ENCODE measurements around the gene ZFP3.

DNA sequence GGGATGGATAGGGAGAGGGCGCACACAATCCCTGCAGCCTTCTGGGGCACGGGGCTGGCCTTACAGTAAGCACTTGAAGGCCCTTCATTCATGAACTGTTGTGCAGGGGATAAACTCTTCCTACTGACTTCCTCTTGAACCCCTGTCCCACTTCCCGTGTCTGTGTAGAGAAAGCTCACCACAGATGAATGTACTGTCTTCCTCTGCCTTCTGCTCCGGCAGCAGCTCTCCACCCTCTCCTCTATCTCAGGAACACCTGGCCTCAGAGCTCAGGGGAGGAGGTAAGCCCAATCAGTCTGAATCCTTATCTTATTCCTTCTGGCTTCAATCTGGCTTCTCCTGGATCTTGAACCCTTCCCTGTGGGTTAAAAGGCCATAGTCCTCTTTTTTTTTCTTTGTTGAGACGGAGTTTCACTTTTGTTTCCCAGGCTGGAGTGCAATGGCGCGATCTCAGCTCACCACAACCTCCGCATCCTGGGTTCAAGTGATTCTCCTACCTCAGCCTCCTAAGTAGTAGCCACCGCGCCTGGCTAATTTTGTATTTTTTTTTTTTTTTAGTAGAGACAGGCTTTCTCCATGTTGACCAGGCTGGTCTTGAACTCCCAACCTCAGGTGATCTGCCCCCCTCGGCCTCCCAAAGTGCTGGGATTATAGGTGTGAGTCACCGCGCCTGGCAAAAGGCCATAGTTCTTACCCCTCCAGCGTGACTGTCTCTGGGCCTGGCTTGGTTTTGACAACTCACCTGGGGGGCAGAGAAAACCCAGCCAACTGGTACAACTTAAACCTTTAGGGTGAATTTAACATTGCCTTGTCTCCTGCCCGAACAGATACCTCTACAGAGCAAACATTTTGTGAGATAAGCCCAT, 35.9 kb upstream of the ZFP3 start:
- TF ChIP-seq, protein P1, sequence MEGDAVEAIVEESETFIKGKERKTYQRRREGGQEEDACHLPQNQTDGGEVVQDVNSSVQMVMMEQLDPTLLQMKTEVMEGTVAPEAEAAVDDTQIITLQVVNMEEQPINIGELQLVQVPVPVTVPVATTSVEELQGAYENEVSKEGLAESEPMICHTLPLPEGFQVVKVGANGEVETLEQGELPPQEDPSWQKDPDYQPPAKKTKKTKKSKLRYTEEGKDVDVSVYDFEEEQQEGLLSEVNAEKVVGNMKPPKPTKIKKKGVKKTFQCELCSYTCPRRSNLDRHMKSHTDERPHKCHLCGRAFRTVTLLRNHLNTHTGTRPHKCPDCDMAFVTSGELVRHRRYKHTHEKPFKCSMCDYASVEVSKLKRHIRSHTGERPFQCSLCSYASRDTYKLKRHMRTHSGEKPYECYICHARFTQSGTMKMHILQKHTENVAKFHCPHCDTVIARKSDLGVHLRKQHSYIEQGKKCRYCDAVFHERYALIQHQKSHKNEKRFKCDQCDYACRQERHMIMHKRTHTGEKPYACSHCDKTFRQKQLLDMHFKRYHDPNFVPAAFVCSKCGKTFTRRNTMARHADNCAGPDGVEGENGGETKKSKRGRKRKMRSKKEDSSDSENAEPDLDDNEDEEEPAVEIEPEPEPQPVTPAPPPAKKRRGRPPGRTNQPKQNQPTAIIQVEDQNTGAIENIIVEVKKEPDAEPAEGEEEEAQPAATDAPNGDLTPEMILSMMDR (IDR thresholded peaks at IDR 0.05): no peak
- TF ChIP-seq SIN3A (IDR thresholded peaks at IDR 0.05; ENCODE audit: borderline replicate concordance, low read depth, low read length) (no peak), TEAD4 (IDR thresholded peaks at IDR 0.05; ENCODE audit: borderline replicate concordance, insufficient read depth) (no peak), TAF1 (IDR thresholded peaks at IDR 0.05; ENCODE audit: borderline replicate concordance, low read depth, low read length) (no peak), EP300 (IDR thresholded peaks at IDR 0.05; ENCODE audit: borderline replicate concordance in 1 of 2, low read depth in 1 of 2, low read length in 1 of 2) (no peak), RFX5 (IDR thresholded peaks at IDR 0.05; ENCODE audit: low read length) (no peak), POLR2AphosphoS5 (IDR thresholded peaks at IDR 0.05; ENCODE audit: low read depth, low read length) (no peak), NFIC (IDR thresholded peaks at IDR 0.05; ENCODE audit: borderline replicate concordance) (no peak), EZH2phosphoT487 (IDR thresholded peaks at IDR 0.05; ENCODE audit: borderline replicate concordance, low read depth) (no peak), JUND (IDR thresholded peaks at IDR 0.05) (no peak), YY1 (IDR thresholded peaks at IDR 0.05; ENCODE audit: low read depth) (no peak), TCF12 (IDR thresholded peaks at IDR 0.05) (no peak)
